ENCODE data around the gene GPR31. TPM values are rescaled to one million over a fixed set of nuclear protein-coding genes. Genes with fewer than 3 reads are reported as not detected.

GPR31 gene
- total and polyA plus RNA-seq, 2 donors from 2014 or later: 0.16 TPM; not detected in 1

GRCh38 chr6:167118006-167118405 lies 39.8 kb downstream of the GPR31 start:
- peaks cover 0 to 2% (median 0%) of the 10 kb centered on the region in 3 donors for H3K4me1 ChIP-seq (ENCODE audit: control insufficient read depth in 2 of 3, insufficient read depth in 2 of 3, low read depth in 1 of 3, low read length in 3 of 3)
- no peak for DNase-seq
- H3K4me3 ChIP-seq (ENCODE audit: low read length in 3 of 3): no peak overlapping the region
- H3K27me3 ChIP-seq (ENCODE audit: control insufficient read depth, insufficient read depth, low read length): no peaks in the 10 kb centered on the region
- no peak overlapping the region for H3K27ac ChIP-seq (ENCODE audit: low read depth in 2 of 2, low read length in 2 of 2)
- no peaks in the 10 kb centered on the region for H3K9me3 ChIP-seq (ENCODE audit: control insufficient read depth in 2 of 3, insufficient read depth in 1 of 3, low read length in 3 of 3)
- no peak overlapping the region for H3K9ac ChIP-seq (ENCODE audit: low read length in 3 of 3)
- intact Hi-C loops (cut with DNase I): no loop called here
- H3K36me3 ChIP-seq (ENCODE audit: control insufficient read depth in 2 of 3, insufficient read depth in 3 of 3, low read length in 3 of 3): no peaks in the 10 kb centered on the region
- no peak for TF ChIP-seq CTCF (IDR thresholded peaks at IDR 0.05; ENCODE audit: borderline replicate concordance, extremely low read depth, insufficient read depth)
- FAIRE-seq: no peak

GRCh38 chr6:167116838-167117228 lies 40.9 kb downstream of the GPR31 start:
- H3K27me3 ChIP-seq (ENCODE audit: control insufficient read depth, insufficient read depth, low read length): no peaks in the 10 kb centered on the region
- intact Hi-C loops (cut with DNase I): no loop called here
- TF ChIP-seq CTCF (IDR thresholded peaks at IDR 0.05; ENCODE audit: borderline replicate concordance, extremely low read depth, insufficient read depth): no peak

GRCh38 chr6:167116109-167116837 lies 41.5 kb downstream of the GPR31 start:
- H3K4me3 ChIP-seq (ENCODE audit: low read length in 3 of 3): no peak overlapping the region
- peak in 1 of 5 donors; percentile 66 for DNase-seq
- no peak for FAIRE-seq
- H3K36me3 ChIP-seq (ENCODE audit: control insufficient read depth in 2 of 3, insufficient read depth in 3 of 3, low read length in 3 of 3): no peaks in the 10 kb centered on the region
- no peaks in the 10 kb centered on the region for H3K27me3 ChIP-seq (ENCODE audit: control insufficient read depth, insufficient read depth, low read length)
- intact Hi-C loops (cut with DNase I): no loop called here
- no peak overlapping the region for H3K9ac ChIP-seq (ENCODE audit: low read length in 3 of 3)
- TF ChIP-seq CTCF (IDR thresholded peaks at IDR 0.05; ENCODE audit: borderline replicate concordance, extremely low read depth, insufficient read depth): no peak
- H3K27ac ChIP-seq (ENCODE audit: low read depth in 2 of 2, low read length in 2 of 2): no peak overlapping the region
- peaks cover 0 to 2% (median 0%) of the 10 kb centered on the region in 3 donors for H3K4me1 ChIP-seq (ENCODE audit: control insufficient read depth in 2 of 3, insufficient read depth in 2 of 3, low read depth in 1 of 3, low read length in 3 of 3)
- H3K9me3 ChIP-seq (ENCODE audit: control insufficient read depth in 2 of 3, insufficient read depth in 1 of 3, low read length in 3 of 3): no peaks in the 10 kb centered on the region

More at GRCh38 chr6:167116838-167117228, 40.9 kb downstream of the GPR31 start:
- no peaks in the 10 kb centered on the region for H3K9me3 ChIP-seq (ENCODE audit: control insufficient read depth in 2 of 3, insufficient read depth in 1 of 3, low read length in 3 of 3)
- no peak overlapping the region for H3K9ac ChIP-seq (ENCODE audit: low read length in 3 of 3)
- H3K4me1 ChIP-seq (ENCODE audit: control insufficient read depth in 2 of 3, insufficient read depth in 2 of 3, low read depth in 1 of 3, low read length in 3 of 3): peaks cover 0 to 2% (median 0%) of the 10 kb centered on the region in 3 donors
- no peak for DNase-seq
- H3K4me3 ChIP-seq (ENCODE audit: low read length in 3 of 3): no peak overlapping the region
- no peak for FAIRE-seq
- H3K36me3 ChIP-seq (ENCODE audit: control insufficient read depth in 2 of 3, insufficient read depth in 3 of 3, low read length in 3 of 3): no peaks in the 10 kb centered on the region
- no peak overlapping the region for H3K27ac ChIP-seq (ENCODE audit: low read depth in 2 of 2, low read length in 2 of 2)

All from kidney (tissue), 14 donors.